GM21367 (cell line): Measurements from ENCODE around the gene MPND.

ENCODE experiments used
- ATAC-seq: cut with Tn5 transposase; IDR thresholded peaks from one replicate; pipeline ENCODE4 v1.9.1; 2021; ENCODE audit not compliant: unreplicated experiment

MPND gene

DNA sequence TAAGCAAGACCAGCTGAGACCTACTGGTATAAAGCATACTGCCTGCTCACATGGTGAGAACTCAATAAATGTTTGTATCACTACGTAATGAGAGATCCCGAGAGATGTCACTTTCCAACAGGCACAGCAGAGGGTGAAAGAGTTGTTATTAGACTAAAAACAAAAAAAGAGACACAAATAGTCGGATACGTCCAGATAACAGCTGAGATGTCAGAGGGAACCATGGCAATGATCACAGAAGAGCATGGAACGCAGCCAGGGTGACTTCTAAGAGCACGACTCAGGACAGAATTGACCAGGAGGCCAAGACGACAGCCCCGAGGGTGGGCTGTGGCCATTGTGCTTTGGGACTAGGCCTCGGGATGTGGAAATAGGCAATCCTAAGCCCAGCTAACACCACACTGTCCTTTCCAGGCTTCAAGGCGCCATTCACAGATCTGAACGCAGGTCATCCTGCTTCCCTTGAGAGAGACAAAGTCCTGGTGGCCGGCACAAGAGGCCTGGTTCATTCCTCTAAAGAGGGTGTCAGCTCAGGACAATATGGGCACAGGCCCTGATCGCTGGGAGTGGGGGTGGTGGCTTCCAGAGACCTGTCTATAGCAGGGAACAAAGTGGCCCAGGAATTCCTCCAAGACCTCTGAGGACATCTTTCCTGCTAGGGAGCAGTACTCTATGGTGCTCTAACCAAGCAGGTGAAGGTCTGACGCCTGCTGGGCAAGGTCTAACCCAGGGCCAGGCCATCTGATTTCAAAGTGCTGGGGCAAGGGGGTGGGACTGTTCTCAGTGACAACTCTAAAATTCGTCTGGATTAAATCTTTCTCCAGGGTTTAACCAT lies 53.8 kb downstream of the MPND start:
- no peak for ATAC-seq

DNA sequence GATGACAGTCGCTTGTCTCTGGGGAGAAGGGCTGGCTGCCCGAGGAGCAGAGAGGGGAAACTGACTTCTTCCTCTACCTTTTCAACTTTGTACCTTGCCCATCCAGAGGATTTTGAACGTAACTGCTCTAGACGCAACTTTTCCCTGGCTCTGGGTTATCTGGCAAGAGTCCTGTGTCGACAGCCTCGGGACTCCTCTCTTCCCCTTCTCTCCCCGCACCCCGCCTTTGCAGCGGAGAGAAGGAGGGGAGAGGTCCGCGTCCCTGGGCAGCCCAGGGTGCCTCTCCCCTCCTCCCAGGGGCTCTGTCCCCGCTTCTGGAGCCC lies 56.4 kb downstream of the MPND start:
- peak; percentile 4 for ATAC-seq

DNA sequence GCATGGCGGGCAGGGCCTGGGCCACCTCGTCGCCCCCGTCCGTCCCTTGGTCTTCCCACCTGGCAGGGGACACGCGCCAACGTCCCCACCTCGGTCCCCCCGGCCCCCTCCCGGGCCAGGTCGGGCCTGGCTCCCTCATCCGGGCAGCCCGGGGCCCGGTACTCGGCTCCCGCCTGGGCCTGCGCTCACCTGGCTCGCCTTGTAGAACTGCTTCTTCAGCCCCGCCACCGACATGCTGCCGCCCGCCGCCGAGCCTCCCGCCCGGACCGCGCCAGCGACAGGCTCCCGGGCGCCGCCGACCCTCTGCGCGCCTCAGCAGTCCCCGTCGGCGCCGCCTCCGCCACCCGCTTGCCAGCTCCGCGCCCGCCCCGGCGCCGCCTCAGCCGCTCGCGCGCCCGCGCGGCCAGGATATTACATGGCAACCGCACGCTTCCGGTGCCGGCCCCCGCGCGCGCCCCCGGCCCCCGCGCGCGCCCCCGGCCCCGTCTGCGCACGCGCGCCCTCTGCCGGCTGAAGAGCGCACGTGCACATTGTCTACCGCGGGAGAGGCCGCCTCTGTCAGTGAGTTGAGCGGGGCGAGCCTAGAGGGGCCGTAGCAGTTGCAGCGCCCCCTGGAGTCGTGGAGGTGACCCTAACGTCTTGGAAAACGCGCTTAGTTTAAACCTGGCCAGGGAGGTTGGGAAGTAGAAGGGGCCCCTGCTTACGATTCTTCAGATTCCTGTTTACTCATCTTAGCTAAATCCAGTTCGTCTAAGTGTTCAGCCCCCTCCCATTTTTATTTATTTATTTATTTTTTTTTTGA lies 57.0 kb downstream of the MPND start, which contains the start of gene SH3GL1:
TSS of gene SH3GL1 (minus strand) at position 413 of the 802 bp plus-strand sequence. CDS start at position 234, 179 bp downstream.
- ATAC-seq = peak; percentile 51

GRCh38 chr19:4401769-4402170 lies 58.4 kb downstream of the MPND start:
- ATAC-seq = no peak

DNA sequence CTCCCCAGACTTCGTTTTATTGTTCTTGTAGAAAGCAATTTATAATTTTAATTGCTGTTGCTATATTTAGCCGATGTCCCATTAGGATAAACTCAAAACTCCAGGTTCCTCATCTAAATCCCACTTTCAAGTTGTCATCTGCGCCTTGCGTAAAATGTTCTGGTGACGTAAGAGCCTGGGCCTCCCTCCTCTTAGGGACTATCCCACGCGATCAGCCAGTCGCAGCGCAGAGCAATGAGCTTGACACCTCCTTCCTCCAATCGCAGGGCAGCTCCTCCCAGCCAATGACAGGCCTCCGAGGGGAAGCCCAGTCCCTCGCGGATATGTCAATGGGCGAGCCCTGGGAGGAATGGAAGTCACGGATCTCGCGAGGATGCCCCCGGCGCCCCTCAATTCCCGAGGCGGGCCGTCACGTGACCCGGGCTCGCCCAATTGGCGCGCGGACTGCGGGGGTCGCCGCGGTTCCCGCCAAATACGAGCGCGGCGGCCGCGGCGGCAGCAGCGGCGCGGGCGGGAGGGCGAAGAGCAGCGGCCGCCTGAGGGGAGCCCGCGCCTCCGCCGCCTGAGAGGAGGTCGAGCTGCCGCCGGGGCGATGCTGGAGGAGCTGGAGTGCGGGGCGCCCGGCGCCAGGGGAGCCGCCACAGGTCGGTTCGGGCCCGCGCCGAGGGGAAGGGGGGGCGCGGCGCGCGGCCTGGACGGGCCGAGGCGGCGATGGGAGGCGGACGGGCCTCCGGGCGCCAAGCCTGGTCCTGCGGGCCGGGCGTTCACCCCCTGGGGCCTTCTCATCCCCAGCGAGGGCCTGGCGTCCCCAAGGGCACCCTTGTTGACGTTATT lies 59.0 kb downstream of the MPND start, which contains the start of gene CHAF1A:
TSS of gene CHAF1A (plus strand) at position 470 of the 834 bp plus-strand sequence. CDS start at position 593, 123 bp downstream.
- peak; percentile 69 for ATAC-seq

GRCh38 chr19:4403005-4403761 lies 59.8 kb downstream of the MPND start:
- ATAC-seq = no peak

- no peak for ATAC-seq
These were observed 62.6 kb downstream of the MPND start for GRCh38 chr19:4405977-4406376.

GRCh38 chr19:4406626-4407025 lies 63.3 kb downstream of the MPND start:
- no peak for ATAC-seq

GRCh38 chr19:4409123-4409933 lies 66.0 kb downstream of the MPND start:
- ATAC-seq = no peak
